ENCODE results near the gene TMPRSS3. TPM values are rescaled to one million over a fixed set of nuclear protein-coding genes. Genes with fewer than 3 reads are reported as not detected.

Gene TMPRSS3
- polyA plus RNA-seq, 1 of the 3 experiments (the other 2 are of a cell fraction), result not detected

DNA sequence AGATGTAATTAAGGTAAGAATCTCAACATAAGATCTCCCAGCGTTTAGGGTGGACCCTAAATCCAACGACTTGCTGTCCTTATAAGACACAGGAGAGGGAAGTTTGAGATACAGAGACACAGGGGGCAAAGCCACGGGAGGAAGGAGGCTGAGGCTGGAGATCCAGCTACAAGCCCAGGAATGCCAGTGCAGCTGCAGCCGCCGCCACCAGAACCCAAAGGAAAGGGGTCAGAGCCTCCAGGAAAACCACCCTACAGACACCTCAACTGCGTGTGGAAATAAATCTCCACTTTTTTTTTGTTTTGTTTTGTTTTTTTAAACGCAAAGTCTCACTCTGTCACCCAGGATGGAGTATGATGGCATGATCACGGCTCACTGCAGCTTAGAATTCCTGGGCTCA, 17.4 kb downstream of the TMPRSS3 start:
- POLR2A ChIA-PET, result no interaction called here
- no peak overlapping the region for H3K4me2 ChIP-seq
- H3K9me3 ChIP-seq, result no peaks in the 10 kb centered on the region
- no peak overlapping the region for H3K9ac ChIP-seq
- H3K9me2 ChIP-seq, result no peaks in the 10 kb centered on the region
- CTCF ChIA-PET, result no interaction called here
- H3K27me3 ChIP-seq (ENCODE audit: insufficient read depth), result no peaks in the 10 kb centered on the region
- no peak overlapping the region for H2AFZ ChIP-seq (ENCODE audit: low read depth)
- H3K36me3 ChIP-seq (replicated peaks in 1 of 2; ENCODE audit: control insufficient read depth in 1 of 2, insufficient read depth in 2 of 2, low read length in 1 of 2), result no peaks in the 10 kb centered on the region
- no peaks in the 10 kb centered on the region for H3K79me2 ChIP-seq (ENCODE audit: insufficient read depth)
- no peaks in the 10 kb centered on the region for H3K4me1 ChIP-seq (ENCODE audit: control insufficient read depth in 1 of 2, insufficient read depth in 2 of 2, low read depth in 1 of 2, low read length in 1 of 2)
- no peak for DNase-seq
- TF ChIP-seq ELF1 (IDR thresholded peaks at IDR 0.05), result no peak
- TF ChIP-seq, protein P1, sequence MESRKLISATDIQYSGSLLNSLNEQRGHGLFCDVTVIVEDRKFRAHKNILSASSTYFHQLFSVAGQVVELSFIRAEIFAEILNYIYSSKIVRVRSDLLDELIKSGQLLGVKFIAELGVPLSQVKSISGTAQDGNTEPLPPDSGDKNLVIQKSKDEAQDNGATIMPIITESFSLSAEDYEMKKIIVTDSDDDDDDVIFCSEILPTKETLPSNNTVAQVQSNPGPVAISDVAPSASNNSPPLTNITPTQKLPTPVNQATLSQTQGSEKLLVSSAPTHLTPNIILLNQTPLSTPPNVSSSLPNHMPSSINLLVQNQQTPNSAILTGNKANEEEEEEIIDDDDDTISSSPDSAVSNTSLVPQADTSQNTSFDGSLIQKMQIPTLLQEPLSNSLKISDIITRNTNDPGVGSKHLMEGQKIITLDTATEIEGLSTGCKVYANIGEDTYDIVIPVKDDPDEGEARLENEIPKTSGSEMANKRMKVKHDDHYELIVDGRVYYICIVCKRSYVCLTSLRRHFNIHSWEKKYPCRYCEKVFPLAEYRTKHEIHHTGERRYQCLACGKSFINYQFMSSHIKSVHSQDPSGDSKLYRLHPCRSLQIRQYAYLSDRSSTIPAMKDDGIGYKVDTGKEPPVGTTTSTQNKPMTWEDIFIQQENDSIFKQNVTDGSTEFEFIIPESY (IDR thresholded peaks at IDR 0.05; ENCODE audit: borderline replicate concordance, low read depth), result no peak
- TF ChIP-seq SIN3A (IDR thresholded peaks at IDR 0.05; ENCODE audit: borderline replicate concordance, low read depth, low read length), result no peak
- TF ChIP-seq, protein P2, sequence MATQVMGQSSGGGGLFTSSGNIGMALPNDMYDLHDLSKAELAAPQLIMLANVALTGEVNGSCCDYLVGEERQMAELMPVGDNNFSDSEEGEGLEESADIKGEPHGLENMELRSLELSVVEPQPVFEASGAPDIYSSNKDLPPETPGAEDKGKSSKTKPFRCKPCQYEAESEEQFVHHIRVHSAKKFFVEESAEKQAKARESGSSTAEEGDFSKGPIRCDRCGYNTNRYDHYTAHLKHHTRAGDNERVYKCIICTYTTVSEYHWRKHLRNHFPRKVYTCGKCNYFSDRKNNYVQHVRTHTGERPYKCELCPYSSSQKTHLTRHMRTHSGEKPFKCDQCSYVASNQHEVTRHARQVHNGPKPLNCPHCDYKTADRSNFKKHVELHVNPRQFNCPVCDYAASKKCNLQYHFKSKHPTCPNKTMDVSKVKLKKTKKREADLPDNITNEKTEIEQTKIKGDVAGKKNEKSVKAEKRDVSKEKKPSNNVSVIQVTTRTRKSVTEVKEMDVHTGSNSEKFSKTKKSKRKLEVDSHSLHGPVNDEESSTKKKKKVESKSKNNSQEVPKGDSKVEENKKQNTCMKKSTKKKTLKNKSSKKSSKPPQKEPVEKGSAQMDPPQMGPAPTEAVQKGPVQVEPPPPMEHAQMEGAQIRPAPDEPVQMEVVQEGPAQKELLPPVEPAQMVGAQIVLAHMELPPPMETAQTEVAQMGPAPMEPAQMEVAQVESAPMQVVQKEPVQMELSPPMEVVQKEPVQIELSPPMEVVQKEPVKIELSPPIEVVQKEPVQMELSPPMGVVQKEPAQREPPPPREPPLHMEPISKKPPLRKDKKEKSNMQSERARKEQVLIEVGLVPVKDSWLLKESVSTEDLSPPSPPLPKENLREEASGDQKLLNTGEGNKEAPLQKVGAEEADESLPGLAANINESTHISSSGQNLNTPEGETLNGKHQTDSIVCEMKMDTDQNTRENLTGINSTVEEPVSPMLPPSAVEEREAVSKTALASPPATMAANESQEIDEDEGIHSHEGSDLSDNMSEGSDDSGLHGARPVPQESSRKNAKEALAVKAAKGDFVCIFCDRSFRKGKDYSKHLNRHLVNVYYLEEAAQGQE (IDR thresholded peaks at IDR 0.05; ENCODE audit: low read depth, low read length), result no peak
- no peak for TF ChIP-seq SMC3 (IDR thresholded peaks at IDR 0.05; ENCODE audit: low read depth, low read length)
- no peak for TF ChIP-seq RFX5 (IDR thresholded peaks at IDR 0.05; ENCODE audit: low read length)
- TF ChIP-seq RCOR1 (IDR thresholded peaks at IDR 0.05; ENCODE audit: low read length), result no peak
- TF ChIP-seq MEF2A (IDR thresholded peaks at IDR 0.05; ENCODE audit: borderline replicate concordance, low read depth), result no peak
- TF ChIP-seq POLR2AphosphoS5 (IDR thresholded peaks at IDR 0.05; ENCODE audit: low read depth, low read length), result no peak
- TF ChIP-seq FOXM1 (IDR thresholded peaks at IDR 0.05; ENCODE audit: low read depth), result no peak
- TF ChIP-seq TAF1 (IDR thresholded peaks at IDR 0.05; ENCODE audit: borderline replicate concordance, low read depth, low read length), result no peak
- TF ChIP-seq, protein P3, sequence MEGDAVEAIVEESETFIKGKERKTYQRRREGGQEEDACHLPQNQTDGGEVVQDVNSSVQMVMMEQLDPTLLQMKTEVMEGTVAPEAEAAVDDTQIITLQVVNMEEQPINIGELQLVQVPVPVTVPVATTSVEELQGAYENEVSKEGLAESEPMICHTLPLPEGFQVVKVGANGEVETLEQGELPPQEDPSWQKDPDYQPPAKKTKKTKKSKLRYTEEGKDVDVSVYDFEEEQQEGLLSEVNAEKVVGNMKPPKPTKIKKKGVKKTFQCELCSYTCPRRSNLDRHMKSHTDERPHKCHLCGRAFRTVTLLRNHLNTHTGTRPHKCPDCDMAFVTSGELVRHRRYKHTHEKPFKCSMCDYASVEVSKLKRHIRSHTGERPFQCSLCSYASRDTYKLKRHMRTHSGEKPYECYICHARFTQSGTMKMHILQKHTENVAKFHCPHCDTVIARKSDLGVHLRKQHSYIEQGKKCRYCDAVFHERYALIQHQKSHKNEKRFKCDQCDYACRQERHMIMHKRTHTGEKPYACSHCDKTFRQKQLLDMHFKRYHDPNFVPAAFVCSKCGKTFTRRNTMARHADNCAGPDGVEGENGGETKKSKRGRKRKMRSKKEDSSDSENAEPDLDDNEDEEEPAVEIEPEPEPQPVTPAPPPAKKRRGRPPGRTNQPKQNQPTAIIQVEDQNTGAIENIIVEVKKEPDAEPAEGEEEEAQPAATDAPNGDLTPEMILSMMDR (IDR thresholded peaks at IDR 0.05), result no peak
- no peak for TF ChIP-seq CHD2 (IDR thresholded peaks at IDR 0.05; ENCODE audit: low read length, partially characterized antibody)
- TF ChIP-seq EP300 (IDR thresholded peaks at IDR 0.05; ENCODE audit: borderline replicate concordance in 1 of 2, low read depth in 1 of 2, low read length in 1 of 2), result no peak
- TF ChIP-seq JUND (IDR thresholded peaks at IDR 0.05), result no peak
- TF ChIP-seq, protein P4, sequence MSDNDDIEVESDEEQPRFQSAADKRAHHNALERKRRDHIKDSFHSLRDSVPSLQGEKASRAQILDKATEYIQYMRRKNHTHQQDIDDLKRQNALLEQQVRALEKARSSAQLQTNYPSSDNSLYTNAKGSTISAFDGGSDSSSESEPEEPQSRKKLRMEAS (IDR thresholded peaks at IDR 0.05; ENCODE audit: low read depth), result no peak
- H3K27ac ChIP-seq (ENCODE audit: low read depth in 2 of 2, low read length in 1 of 2), result no peak overlapping the region
- no peak overlapping the region for H3K4me3 ChIP-seq (ENCODE audit: low read depth in 2 of 2, low read length in 1 of 2)
- no peaks in the 10 kb centered on the region for H3F3A ChIP-seq (replicated peaks; ENCODE audit: insufficient read depth)
- H4K20me1 ChIP-seq (ENCODE audit: insufficient read depth), result no peaks in the 10 kb centered on the region
- WGBS (ENCODE audit: low lambda C conversion rate), result 32% methylated on average over 8 of the region's 8 CpGs
